Right cardiac atrium (tissue), 5 donors: ENCODE results near the gene PSG7. TPM values are rescaled to one million over a fixed set of nuclear protein-coding genes. Genes with fewer than 3 reads are reported as not detected.
"Not testable (repeated sequence)": the region's sequence is repeated elsewhere in the genome, so short reads cannot be mapped to it uniquely, and the experiment has no call there.

Source experiments
- ATAC-seq, 2 donors: fragments of 200-7000 bp; cut with Tn5 transposase; one replicate each; pipeline versions ENCODE4 v1.8.0 to v1.9.1; 2020; ENCODE audit warnings: moderate library complexity in 2 of 2, mild to moderate bottlenecking in 1 of 2
- DNase-seq, 3 donors: peaks; one replicate each; pipeline ENCODE4 v3.0.0-alpha.2; 2020
- H3K27ac ChIP-seq: one replicate; pipeline ENCODE4 v1.5.1; 2013; ENCODE audit warnings: mild to moderate bottlenecking, low read length, control low read depth, moderate library complexity
- H3K27me3 ChIP-seq: one replicate; pipeline ENCODE4 v1.6.1; 2013; ENCODE audit not compliant: control insufficient read depth, insufficient read depth
- H3K4me1 ChIP-seq: one replicate; pipeline ENCODE4 v1.6.1; 2013; ENCODE audit warnings: low read length; ENCODE audit not compliant: control insufficient read depth, insufficient read depth
- H3K4me3 ChIP-seq: one replicate; pipeline ENCODE4 v1.5.1; 2013; ENCODE audit warnings: low read length, control low read depth
- H3K9me3 ChIP-seq: one replicate; pipeline ENCODE4 v1.6.1; 2013; ENCODE audit warnings: low read length; ENCODE audit not compliant: control insufficient read depth
- WGBS: extraction: QIAGEN DNeasy Blood & Tissue Kit; methylation state at CpG from one replicate; pipeline ENCODE4 v1.1.7; 2013; 5-methylcytosine and 5-hydroxymethylcytosine counted together
- intact Hi-C, 4 donors: fragments of 100-400 bp; cut with DNase I; formaldehyde crosslinking; loops; one replicate each; pipeline versions ENCODE4 v1.11.0 to v1.14.0; 2022 to 2023
- polyA plus RNA-seq: library from polyadenylated mRNA; stranded (reverse); fragments of 200-250 nt; gene quantifications from one replicate; pipeline ENCODE4 v1.2.3, GENCODE V29; 2013
- total RNA-seq, 4 donors: library from RNA; stranded (reverse); fragmentation: NEBNext Ultra II Directional; extraction: Animal tissue kit (Norgen Biotek cat#: 25700); gene quantifications; one replicate each; pipeline ENCODE4 v1.2.1, GENCODE V29; 2021
- donor health status: healthy with polysubstance abuse.
- donor health status: DM: no; HTN: yes; CAD: no.
- donor health status: DM: no; HTN: no; CAD: no.
- donor health status: DM: no; HTN: yes; CAD: no; lungs with severe emphysema.
- donor health status: DM: yes; HTN: yes; CAD: no.

Gene PSG7
- total and polyA plus RNA-seq, 5 donors: not detected

DNA sequence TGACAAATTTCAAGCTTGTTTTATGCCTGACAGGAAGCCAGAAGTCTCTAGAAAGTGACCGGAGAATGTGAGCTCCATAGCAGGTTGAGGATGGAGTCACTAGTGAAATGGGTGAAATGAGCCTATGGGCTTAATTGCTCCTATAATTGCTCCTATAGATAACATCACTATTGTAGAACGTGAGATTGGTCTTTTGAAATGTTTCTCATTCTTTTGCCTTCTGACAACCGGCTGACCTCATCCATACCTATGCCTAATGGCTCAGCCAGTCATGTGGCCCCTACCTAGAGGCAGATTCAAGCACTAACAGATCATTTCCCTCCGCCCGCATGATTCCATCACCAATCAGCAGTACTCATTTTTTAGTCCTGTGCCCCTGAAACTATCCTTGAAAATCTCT is 23.5 kb downstream of the PSG7 start:
- H3K4me1 ChIP-seq, H3K4me3 ChIP-seq, H3K27me3 ChIP-seq, DNase-seq, H3K9me3 ChIP-seq, ATAC-seq, intact Hi-C loops, H3K27ac ChIP-seq: not testable (repeated sequence)
- WGBS: 82% methylated on average over 5 of the region's 5 CpGs

DNA sequence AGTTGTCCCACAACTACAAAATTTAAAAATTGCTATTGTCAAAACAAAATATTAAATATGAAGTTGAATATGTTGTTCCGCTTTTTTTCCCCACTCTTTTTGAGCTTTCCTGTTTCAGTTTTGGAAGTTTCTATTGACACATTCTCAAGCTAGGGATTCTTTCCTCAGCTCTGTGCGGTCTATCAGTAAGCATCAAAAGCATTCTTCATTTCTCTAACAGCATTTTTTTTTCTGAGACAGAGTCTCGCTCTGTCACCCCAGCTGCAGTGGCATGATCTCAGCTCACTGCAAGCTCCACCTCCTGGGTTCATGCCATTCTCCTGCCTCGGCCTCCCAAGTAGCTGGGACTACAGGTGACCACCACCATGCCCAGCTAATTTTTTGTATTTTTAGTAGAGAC is 24.1 kb downstream of the PSG7 start:
- H3K4me3 ChIP-seq, H3K9me3 ChIP-seq, DNase-seq, H3K4me1 ChIP-seq, H3K27ac ChIP-seq, H3K27me3 ChIP-seq, intact Hi-C loops, ATAC-seq: not testable (repeated sequence)
- 86% methylated on average over 4 of the region's 4 CpGs for WGBS

DNA sequence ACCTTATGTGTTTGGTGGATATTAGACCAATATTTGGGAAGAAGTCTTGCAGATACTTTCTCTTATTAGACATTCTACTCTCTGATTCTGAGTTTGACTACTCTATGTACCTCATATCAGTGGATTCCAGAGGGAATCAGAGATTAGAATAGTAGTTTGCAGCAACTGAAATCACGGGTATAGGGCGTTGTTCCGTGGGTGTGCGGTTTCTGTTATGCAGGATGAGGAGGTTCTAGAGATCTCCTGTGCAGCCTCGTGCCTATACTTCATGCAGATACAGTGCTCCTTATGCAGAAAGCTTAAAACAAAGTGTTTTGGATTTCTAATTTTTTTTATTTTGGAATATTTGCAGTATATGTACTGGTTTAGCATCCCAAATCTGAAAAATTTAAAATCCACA is 25.3 kb downstream of the PSG7 start:
- H3K27ac ChIP-seq, DNase-seq, H3K4me3 ChIP-seq, H3K4me1 ChIP-seq, H3K9me3 ChIP-seq, H3K27me3 ChIP-seq, intact Hi-C loops, ATAC-seq: not testable (repeated sequence)
- WGBS: 71% methylated on average over 5 of the region's 5 CpGs

DNA sequence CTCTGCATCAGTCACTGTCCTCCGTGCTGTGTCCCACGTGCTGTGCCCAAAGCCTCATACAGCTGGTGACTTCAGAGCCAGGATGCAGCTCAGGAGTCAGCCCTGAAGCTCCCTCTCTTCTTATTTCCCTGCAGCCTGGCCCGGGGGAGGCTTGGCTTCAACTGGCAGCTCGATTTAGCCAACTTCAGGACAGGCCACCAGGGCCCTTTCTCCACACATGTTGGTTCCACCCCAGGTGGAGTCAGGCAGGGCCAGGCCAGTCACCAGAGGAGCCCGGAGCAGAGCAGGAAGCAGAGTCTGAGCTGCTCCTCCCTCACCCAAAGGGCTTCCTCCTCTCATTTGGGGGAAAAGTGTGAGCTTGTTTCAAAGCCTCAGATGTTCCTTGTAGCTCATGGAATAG is 30.8 kb downstream of the PSG7 start:
- H3K9me3 ChIP-seq, H3K4me3 ChIP-seq, ATAC-seq, H3K4me1 ChIP-seq, H3K27me3 ChIP-seq, DNase-seq, H3K27ac ChIP-seq, intact Hi-C loops: not testable (repeated sequence)
- 62% methylated on average over 5 of the region's 5 CpGs for WGBS

DNA sequence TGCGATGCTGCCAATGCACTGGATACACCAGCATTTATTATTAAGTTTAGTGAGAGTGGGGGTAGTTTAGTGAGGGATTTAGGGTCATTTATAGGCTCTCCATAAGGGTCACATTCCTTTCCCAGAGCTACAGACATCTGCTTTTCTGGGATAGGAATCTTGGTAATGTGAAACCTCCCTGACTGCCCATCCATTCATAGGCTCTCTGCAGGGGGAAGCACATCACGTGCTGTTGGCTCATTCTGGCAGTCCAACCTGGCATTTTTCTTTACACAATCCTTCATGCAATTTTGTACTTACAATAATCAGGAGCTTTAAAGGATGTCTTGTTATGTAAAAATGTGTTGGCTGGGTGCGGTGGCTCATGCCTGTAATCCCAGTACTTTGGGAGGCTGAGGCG is 36.4 kb downstream of the PSG7 start:
- DNase-seq, intact Hi-C loops, H3K4me3 ChIP-seq, ATAC-seq, H3K27me3 ChIP-seq, H3K9me3 ChIP-seq, H3K4me1 ChIP-seq, H3K27ac ChIP-seq: not testable (repeated sequence)
- WGBS: 82% methylated on average over 4 of the region's 4 CpGs

DNA sequence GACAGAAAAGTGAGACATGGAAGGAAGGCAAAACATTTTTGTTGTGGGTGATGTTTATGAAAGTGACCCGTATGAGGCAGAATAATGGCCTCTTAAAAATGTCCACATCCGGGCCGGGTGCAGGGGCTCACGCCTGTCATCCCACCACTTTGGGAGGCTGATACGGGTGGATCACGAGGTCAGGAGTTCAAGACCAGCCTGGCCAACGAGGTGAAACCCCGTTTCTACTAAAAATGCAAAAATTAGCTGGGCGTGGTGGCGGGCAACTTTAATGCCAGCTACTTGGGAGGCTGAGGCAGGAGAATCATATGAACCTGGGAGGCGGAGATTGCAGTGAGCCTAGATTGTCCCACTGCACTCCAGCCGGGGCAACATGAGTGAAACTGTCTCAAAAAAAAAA is 37.3 kb downstream of the PSG7 start:
- ATAC-seq, DNase-seq, H3K9me3 ChIP-seq, H3K4me3 ChIP-seq, intact Hi-C loops, H3K27me3 ChIP-seq, H3K4me1 ChIP-seq, H3K27ac ChIP-seq: not testable (repeated sequence)
- WGBS: 79% methylated on average over 12 of the region's 12 CpGs

DNA sequence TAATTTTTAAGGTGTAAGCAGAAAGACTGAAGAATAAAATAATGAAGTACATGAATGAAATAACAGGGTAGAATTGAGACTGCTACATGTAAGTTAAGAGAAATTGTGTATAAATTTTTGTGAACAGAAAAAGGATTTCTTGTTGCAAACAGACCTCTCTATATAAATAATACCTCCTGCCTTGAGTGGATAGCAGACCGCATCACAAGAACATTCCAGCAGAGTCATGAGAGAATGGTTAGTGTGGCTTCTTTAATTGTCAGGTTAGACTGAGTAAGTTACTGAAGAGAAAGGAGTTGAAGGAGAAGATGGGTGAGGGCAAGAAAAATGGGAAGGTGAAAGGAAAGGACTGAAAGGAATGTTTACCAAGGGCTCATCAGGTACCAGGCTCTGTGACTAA is 37.9 kb downstream of the PSG7 start:
- DNase-seq, intact Hi-C loops, H3K27me3 ChIP-seq, H3K4me3 ChIP-seq, H3K4me1 ChIP-seq, H3K9me3 ChIP-seq, H3K27ac ChIP-seq, ATAC-seq: not testable (repeated sequence)
- 92% methylated on average over 1 of the region's 1 CpG for WGBS

DNA sequence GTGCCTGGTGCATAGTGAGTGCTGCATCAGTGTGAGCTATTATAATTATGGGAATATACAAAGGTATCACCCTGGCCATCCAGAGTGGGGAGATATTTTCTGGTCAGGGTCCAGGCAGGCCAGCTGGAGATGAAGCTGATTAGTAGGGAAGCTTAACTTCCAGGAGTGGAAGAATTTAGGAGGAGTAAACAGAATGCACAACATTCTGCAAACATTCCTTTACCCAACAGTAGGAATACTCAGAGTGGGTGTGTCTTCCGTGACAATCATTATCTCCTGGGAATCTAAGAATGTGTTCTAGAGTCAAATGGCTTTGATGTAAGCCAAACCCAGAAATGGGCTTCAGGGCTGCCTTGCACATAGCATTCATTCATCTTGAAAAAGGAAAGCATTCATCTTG is 38.4 kb downstream of the PSG7 start:
- intact Hi-C loops: not testable (repeated sequence)

DNA sequence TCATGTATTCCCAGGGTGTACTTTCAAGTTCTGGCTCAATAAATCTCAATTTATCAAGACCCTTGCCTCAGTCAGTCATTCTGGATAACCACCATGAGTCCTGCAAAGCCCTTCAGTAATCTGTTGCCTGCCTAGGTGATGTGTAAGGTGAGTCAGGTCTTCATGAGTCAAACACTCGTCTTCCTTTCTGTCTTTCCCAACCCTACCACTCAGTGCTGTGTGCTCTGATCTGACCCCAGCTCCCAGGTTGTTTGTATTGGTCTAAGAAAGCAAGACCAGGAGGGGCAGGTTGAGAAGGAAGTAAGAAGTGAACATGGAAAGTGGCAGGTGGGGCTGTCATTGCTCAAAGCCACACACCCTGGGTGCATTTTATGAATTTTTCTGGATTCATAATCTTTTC is 39.3 kb downstream of the PSG7 start:
- H3K4me3 ChIP-seq, intact Hi-C loops, H3K27ac ChIP-seq, H3K4me1 ChIP-seq, DNase-seq, H3K27me3 ChIP-seq, H3K9me3 ChIP-seq, ATAC-seq: not testable (repeated sequence)
- WGBS: 19% methylated on average over 1 of the region's 1 CpG

More for the DNA sequence above, 38.4 kb downstream of the PSG7 start:
- not testable (repeated sequence) for H3K4me1 ChIP-seq, H3K4me3 ChIP-seq, H3K9me3 ChIP-seq, ATAC-seq, DNase-seq, H3K27me3 ChIP-seq, H3K27ac ChIP-seq
- 69% methylated on average over 1 of the region's 1 CpG for WGBS

DNA sequence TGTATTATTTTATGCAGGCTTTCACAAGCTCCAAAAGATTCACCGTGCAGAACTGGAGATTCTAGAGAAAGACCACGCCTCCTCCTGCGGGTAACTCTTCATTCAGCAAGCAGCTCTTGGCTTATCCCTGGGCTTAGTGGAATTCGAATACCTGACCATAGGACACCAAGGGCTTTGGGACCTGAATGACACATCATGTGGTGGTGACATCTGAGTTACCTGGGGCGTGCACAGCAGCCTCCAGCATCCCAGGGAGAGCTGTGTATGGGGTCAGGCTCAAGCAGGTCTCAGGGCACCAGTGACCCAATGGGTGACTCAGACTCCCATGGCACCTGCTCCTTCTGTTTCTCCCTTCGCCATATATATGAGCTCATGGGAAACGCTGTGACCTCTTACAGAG is 46.6 kb downstream of the PSG7 start:
- H3K4me1 ChIP-seq, H3K4me3 ChIP-seq, H3K9me3 ChIP-seq, H3K27ac ChIP-seq, H3K27me3 ChIP-seq, intact Hi-C loops, DNase-seq: not testable (repeated sequence)
- ATAC-seq: peak in 1 of 2 donors; percentile 36
- WGBS: 81% methylated on average over 7 of the region's 7 CpGs

DNA sequence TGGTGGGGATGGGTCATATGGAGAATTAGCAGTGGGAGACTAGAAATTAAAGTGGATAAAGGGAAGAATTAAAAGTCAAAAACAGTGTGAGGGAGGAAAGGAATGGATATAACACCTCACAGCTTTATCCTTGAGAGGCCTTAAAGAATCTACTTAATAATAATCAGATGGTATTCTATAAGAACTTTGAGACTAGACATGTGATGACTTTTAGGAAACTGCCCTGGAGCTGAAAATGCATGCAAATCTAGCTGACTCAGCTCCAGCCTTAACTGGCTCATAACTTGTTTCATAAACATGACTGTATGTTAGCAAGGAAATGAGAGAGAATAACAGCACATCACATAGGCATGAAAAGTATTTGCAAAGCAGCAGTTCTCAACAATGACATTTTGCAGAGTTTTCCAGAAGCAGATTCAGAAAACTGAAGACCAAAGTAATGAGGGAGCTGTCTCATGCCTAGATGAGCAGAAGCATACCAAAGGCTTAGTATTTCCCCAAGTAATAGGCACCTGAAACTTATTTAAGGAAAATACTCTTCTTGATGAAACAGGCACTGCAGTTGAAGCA is 49.0 kb downstream of the PSG7 start:
- H3K27me3 ChIP-seq, DNase-seq, intact Hi-C loops, ATAC-seq, H3K4me1 ChIP-seq, H3K27ac ChIP-seq, H3K4me3 ChIP-seq, H3K9me3 ChIP-seq: not testable (repeated sequence)

DNA sequence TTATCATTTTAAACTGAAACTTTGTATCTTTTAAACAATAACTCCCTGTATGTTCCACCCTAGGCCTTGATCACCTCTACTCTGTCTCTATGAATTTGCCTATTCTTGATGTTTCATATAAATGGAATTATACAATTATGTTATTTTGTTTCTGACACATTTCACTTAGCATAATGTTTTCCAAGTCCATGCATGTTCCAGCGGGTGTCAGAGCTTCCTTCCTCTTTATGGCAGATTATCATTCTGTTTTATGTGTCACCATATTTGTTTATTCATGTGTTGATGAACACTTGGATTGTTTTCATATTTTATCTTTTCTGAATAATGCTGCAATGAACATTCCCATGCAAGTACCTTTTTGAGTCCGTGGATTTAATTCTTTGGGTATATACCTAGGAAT is 54.3 kb downstream of the PSG7 start:
- DNase-seq, intact Hi-C loops, H3K4me1 ChIP-seq, H3K27me3 ChIP-seq, H3K9me3 ChIP-seq, H3K4me3 ChIP-seq, ATAC-seq, H3K27ac ChIP-seq: not testable (repeated sequence)
- WGBS: 80% methylated on average over 2 of the region's 2 CpGs
